ENCODE measurements around the gene BRWD1.
"Not testable (repeated sequence)": the region's sequence is repeated elsewhere in the genome, so short reads cannot be mapped to it uniquely, and the experiment has no call there.

Gene BRWD1

DNA sequence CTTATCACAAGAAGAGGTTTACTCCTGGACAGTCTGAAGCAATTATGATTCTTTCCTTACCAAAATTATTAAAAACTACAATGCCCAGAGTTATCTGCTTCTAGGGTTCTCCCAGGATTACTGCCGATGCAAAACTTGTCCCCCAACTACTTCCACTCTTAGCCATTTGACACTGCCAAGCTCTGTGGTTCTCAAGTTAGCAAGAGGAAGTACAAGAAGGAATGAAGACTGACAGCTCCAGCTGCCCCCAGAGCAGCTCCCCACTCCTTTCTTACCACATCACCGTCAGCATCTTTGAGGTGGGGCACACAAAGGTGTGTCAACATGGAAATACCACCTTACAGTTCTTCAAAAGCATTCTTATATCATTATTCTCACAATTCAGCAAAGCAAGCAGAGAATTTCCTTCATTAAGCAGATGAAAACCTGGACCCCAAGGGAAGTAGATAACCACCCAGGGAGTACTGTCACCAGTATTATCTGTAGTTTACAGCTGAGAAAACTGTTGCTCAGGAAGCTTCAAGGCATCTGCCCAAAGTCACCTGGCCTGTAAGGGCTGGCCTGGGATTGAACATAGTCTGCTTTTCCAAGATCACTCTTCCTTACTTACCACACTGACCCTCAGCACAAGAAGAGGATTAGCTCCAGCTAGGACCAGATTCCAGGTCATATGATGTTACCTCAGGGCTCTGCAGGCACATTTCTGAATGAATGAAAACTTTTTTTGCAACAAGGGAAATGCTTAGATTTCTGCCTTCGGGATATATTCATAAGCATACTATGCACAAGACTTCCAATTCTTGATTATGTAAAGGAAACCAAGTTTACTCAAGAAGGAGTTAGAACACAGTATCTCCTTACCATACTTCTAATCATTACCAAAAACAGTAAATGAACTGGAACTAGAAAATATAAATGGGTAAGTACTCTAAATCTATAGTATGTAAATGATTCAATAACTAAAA lies 139.4 kb downstream of the BRWD1 start:
- no peak for DNase-seq (ENCODE audit: low read depth in 3 of 3)

DNA sequence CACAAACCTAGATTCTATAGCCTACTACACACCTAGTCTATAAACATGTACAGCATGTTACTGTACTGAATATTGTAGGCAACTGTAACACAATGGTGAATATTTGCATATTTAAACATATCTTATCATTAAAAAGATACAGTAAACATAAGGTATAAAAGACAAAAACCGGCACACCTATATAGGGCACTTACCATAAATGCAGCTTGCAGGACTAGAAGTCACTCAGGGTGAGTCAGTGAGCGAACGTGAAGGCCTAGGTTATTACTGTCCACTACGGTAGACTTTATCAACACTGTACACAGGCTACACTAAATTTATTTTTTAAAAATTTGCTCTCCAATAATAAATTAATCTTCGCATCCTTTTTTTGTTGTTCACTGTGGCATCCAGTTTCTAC lies 143.5 kb downstream of the BRWD1 start:
- DNase-seq (ENCODE audit: low read depth in 3 of 3), result no peak

DNA sequence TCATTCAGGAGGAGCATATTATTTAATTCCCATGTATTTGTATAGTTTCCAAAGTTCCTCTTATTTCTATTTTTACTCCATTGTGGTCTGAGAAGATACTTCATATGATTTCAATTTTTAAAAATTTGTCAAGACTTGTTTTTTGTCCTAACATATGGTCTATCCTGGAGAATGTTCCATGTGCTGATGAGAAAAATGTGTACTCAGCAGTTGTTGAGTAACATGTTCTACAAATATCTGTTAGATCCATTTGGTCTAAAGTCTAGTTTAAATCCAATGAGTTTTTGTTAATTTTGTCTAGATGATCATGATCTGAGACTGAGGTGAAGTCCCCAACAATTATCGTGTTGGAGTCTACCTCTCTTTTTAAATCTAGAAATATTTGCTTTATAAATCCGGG lies 144.6 kb downstream of the BRWD1 start:
- DNase-seq (ENCODE audit: low read depth in 3 of 3), result no peak

GRCh38 chr21:39164523-39164922 lies 148.9 kb downstream of the BRWD1 start:
- DNase-seq (ENCODE audit: low read depth in 3 of 3), result no peak

- DNase-seq (ENCODE audit: low read depth in 3 of 3), result no peak
These were observed 152.4 kb downstream of the BRWD1 start for GRCh38 chr21:39161064-39161463.

DNA sequence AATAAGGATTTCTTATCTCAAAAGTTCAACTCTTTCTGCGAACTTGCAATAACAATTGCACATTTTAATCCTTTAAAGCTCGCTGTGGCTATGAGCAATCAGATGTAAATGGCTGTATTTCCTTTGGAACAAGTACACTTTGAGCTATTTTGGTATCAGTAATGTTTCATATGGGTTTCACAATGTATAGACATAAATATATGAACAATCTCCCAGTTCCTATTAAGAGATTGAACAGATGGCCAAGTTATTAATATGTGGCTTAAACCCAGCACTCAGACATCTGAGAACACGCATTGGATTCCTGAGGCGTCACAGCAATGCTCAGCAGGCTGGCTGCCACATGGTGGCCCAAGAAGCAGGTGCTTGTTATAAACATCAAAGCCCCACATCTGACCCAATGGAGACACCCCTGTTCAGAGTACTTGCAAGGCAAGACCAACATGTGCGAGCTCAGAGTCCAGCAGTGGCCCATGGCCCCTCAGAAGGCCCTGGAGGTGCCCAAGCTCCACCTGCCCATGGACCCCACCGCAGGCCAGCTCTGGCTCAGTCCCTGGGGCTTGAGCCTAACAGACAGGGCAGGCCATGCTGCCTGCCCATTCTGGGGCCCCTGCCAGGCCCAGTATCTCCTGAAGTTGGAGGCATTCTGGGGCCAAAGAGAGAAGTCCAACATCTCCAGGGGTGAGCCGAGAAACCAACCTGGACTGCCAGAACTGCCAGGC lies 153.9 kb downstream of the BRWD1 start:
- no peak for DNase-seq (ENCODE audit: low read depth in 3 of 3)

DNA sequence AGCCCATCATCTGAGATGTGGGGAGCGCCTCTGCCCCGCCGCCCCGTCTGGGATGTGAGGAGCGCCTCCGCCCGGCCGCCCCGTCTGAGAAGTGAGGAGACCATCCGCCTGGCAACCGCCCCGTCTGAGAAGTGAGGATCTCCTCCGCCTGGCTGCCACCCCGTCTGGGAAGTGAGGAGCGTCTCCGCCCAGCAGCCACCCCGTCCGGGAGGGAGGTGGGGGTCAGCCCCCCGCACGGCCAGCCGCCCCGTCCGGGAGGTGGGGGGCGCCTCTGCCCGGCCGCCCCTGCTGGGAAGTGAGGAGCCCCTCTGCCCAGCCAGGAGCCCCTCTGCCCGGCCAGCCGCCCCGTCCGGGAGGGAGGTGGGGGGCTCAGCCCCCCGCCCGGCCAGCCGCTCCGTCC lies 156.2 kb downstream of the BRWD1 start:
- not testable (repeated sequence) for DNase-seq (ENCODE audit: low read depth in 3 of 3)

DNA sequence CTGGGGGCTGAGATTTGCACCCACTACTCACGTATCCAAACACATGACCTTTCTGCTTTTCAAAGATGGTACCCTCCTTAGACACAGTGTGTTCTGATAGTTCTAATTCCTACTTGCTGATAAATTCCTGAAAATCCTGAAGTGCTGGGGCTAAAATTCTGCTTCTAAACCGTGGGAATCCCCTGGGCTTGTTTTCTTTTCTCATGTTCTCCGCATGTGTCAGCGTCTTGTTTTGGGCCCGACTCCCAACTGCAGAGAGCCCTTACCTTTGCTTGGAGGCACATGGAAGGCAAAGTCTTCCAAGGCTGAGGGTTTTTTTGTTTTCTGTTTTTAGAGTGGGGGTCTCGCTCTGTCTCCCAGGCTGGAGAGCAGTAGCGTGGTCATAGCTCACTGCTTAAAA lies 157.4 kb downstream of the BRWD1 start:
- DNase-seq (ENCODE audit: low read depth in 3 of 3), result no peak

DNA sequence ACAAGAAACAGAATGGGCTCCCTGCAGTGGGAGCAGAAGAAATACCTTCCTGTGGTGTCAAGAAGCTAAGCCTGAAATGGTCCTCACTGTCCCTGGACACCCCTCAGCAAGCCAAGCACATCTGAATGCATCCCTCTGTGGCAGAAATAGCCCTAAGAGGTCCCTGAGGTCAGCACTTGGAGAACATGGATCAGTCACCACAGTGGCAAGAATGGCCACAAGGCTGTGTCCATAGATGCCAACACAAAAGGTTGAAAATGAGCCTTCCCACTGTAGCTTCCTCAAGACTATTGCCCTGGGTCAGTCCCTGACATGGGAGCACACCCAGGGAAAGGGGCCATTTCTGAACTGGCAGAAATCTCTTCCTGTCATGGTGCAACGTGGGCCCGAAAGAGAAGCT lies 157.9 kb downstream of the BRWD1 start:
- DNase-seq (ENCODE audit: low read depth in 3 of 3), result no peak

GRCh38 chr21:39153842-39154241 lies 159.6 kb downstream of the BRWD1 start:
- no peak for DNase-seq (ENCODE audit: low read depth in 3 of 3)

- no peak for DNase-seq (ENCODE audit: low read depth in 3 of 3)
These were observed 160.1 kb downstream of the BRWD1 start for GRCh38 chr21:39153373-39153772.

DNA sequence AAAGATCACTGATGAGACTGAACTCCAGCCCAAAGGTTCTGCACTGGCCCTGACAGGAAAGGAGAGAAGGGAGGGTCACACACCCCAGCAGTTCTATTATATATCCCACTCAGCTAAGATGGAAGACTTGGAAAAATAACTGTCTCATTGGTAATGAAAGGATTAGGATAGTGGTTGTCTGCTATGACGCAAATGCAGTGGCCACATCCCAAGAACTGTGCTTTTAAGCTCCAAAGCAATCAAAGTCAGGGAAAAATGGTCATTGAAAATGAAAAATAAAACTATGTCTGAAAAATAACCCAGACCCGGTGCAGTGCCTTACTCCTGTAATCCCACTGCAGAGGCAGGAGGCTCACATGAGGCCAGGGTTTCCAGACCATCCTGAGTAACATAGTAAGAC lies 161.2 kb downstream of the BRWD1 start:
- DNase-seq (ENCODE audit: low read depth in 3 of 3), result no peak

- no peak for DNase-seq (ENCODE audit: low read depth in 3 of 3)
These were observed 162.6 kb downstream of the BRWD1 start for GRCh38 chr21:39150877-39151276.

GRCh38 chr21:39150316-39150715 lies 163.1 kb downstream of the BRWD1 start:
- DNase-seq (ENCODE audit: low read depth in 3 of 3), result no peak

DNA sequence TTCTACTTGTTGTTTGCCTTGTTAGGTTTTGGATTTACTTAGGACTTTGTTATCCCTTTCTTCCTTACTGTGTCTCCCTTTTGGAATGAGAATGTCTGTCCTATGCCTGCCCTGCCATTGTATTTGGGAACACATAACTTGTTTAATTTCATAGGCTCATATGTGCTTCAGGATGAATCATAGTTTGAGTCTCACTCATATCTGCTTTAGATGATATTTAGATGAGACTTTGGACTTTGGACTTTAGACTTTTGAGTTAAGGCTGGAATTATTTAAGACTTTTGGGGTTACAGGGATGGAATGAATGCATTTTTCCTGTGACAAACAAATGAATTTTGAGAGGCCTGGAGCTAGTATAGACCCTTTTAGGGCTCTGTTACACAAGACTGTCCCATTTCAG lies 163.6 kb downstream of the BRWD1 start:
- no peak for DNase-seq (ENCODE audit: low read depth in 3 of 3)

DNA sequence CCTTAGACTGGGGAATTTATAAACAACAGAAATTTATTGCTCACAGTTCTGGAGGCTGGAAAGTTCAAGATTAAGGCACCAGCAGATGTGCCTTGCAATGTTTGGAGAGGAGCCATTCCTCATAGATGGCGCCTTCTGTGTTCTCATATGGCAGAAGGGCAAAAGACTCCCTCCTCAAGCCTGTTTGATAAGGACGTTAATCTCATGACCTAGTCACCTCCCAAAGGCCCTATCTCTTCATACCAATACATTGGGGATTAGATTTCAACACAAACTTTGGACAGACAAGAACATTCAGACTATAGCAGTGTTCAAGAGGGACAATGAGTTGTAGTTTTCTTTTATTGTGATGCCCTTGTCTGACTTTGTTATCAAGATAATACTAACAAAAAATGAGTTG lies 164.5 kb downstream of the BRWD1 start:
- DNase-seq (ENCODE audit: low read depth in 3 of 3), result no peak

DNA sequence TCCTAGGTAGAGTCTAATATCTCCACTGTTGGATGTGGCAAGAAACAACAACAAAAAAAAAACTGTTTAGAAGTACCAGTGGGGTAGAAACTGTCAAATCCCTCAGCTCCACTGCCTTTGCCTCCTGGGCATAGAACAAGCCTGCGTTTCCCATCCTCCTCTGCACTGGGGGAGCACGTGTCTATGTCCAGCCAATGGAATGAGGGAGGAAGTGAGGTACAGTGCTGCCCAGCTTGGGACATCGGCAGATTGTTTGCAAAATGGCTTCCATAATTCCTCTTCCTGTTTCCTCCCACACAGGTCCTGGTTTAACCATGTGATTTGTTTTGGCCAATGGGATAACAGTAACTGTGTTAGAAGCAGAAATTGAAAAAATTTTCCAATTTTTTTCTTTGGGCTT lies 169.2 kb downstream of the BRWD1 start:
- no peak for DNase-seq (ENCODE audit: low read depth in 3 of 3)

DNA sequence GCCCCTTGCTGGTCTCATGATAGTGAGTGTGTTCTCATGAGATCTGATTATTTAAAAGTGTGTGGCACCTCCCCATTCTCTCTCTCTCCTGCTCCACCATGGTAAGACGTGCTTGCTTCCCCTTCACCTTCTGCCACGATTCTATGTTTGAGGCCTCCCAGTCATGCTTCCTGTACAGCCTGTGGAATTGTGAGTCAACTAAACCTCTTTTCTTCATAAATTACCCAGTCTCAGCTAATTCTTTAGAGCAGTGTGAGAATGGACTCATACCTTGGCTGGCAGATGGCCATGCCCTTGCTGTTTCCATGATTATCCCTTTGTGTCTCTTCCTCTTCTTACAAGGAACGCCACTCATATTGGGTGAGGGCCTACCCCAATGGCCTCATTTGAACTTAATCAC lies 170.5 kb downstream of the BRWD1 start:
- DNase-seq (ENCODE audit: low read depth in 3 of 3), result no peak

GRCh38 chr21:39141502-39141901 lies 171.9 kb downstream of the BRWD1 start:
- no peak for DNase-seq (ENCODE audit: low read depth in 3 of 3)

DNA sequence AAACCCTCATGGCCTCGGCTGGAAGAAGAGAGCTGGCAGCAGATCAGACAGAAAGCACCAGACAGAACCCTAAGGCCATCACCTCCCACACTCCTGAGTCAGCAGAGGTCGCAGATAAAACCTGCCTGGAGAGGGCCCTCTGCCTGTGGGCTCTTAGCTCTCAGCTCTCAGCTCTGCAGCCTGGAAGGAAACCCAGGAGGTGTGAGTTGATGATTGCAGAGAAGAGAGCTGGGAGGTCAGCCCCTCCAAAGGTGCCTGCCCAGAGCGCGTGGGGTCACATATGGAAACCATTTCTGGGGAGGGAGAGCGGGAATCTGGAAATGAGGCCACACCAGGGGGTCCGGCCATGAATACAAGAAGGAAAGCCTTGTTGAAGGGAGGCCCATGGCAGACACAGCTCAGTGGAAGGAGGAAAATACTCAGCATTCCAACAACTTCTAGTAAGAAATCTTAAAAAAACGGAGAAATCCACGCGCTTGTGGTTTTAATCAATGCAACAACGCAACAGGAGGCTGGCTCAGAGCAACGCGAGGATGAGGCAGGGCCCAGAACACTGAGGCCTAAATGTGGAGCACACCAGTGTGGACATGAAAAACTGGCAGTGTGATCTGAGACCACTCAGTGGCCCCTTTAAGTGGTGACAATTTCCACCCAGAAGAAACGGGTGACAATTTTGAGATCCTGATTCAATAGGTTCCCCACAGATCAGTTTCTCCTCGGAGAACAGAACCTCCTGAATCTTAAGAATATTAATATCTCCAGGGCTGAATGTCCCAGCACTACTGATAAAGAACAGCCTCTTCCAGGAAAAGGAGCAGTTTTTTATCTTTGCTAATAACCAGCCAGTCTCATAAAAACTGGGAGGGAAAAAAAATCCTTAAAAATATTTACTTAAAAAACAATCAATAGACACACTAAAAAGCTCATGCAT lies 175.9 kb downstream of the BRWD1 start:
- no peak for DNase-seq (ENCODE audit: low read depth in 3 of 3)

DNA sequence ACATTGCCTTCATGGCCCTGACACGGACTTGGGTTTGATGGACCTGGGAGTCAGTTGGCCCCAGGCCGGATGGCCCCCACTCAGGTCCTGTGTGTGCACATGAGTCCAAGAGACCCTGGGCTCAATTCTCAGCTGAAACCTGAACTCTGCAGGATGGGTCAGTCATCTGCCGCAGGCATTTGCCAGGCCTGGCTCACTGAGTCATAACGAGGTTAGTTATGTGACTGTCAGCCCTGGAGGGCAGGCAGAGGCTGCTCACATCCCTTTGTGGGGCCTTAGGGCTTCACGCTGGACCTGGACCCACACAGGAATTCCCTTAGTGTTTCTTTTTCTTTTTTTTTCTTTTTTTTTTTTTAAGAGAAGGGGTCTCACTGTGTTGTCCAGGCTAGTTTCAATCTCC lies 176.7 kb downstream of the BRWD1 start:
- DNase-seq (ENCODE audit: low read depth in 3 of 3), result no peak

DNA sequence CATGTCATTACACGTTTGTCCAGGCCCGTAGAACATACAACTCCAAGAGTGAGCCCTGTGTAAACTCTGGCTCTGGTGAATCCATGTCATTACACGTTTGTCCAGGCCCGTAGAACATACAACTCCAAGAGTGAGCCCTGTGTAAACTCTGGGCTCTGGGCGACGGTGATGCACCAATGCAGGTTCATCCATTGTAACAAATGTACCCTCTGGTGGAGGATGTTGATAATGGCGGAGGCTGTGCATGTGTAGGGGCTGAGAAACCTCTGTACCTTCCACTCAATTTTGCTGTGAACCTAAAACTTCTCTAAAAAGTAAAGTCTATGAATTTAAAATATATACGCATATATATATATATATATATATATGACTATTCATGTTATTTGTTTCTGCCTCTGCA lies 177.3 kb downstream of the BRWD1 start:
- not testable (repeated sequence) for DNase-seq (ENCODE audit: low read depth in 3 of 3)
